ENCODE measurements around the gene MPPED1.

MPPED1 gene

GRCh38 chr22:43426816-43427215 is 15.0 kb downstream of the MPPED1 start:
- in situ Hi-C loops (cut with MboI; ENCODE audit: low sequenced_read_pairs, unreplicated experiment) = no loop called here
- no peak for TF ChIP-seq CTCF (IDR thresholded peaks at IDR 0.05; ENCODE audit: borderline replicate concordance, control extremely low read depth, extremely low read depth, insufficient read depth, missing control alignments)
- DNase-seq (ENCODE audit: low spot score) = no peak

- in situ Hi-C loops (cut with MboI; ENCODE audit: low sequenced_read_pairs, unreplicated experiment) = no loop called here
- TF ChIP-seq CTCF (IDR thresholded peaks at IDR 0.05; ENCODE audit: borderline replicate concordance, control extremely low read depth, extremely low read depth, insufficient read depth, missing control alignments) = no peak
- no peak for DNase-seq (ENCODE audit: low spot score)
These were observed 15.6 kb downstream of the MPPED1 start for GRCh38 chr22:43427296-43428004.

- TF ChIP-seq CTCF (IDR thresholded peaks at IDR 0.05; ENCODE audit: borderline replicate concordance, control extremely low read depth, extremely low read depth, insufficient read depth, missing control alignments) = no peak
- in situ Hi-C loops (cut with MboI; ENCODE audit: low sequenced_read_pairs, unreplicated experiment) = no loop called here
- no peak for DNase-seq (ENCODE audit: low spot score)
These were observed 16.2 kb downstream of the MPPED1 start for GRCh38 chr22:43428005-43428485.

- DNase-seq (ENCODE audit: low spot score) = no peak
- in situ Hi-C loops (cut with MboI; ENCODE audit: low sequenced_read_pairs, unreplicated experiment) = no loop called here
- TF ChIP-seq CTCF (IDR thresholded peaks at IDR 0.05; ENCODE audit: borderline replicate concordance, control extremely low read depth, extremely low read depth, insufficient read depth, missing control alignments) = no peak
These were observed 16.7 kb downstream of the MPPED1 start for GRCh38 chr22:43428521-43428920.

GRCh38 chr22:43429426-43429825 is 17.6 kb downstream of the MPPED1 start:
- DNase-seq (ENCODE audit: low spot score) = no peak
- TF ChIP-seq CTCF (IDR thresholded peaks at IDR 0.05; ENCODE audit: borderline replicate concordance, control extremely low read depth, extremely low read depth, insufficient read depth, missing control alignments) = no peak
- in situ Hi-C loops (cut with MboI; ENCODE audit: low sequenced_read_pairs, unreplicated experiment) = no loop called here

GRCh38 chr22:43431808-43432554 is 20.2 kb downstream of the MPPED1 start:
- no peak for TF ChIP-seq CTCF (IDR thresholded peaks at IDR 0.05; ENCODE audit: borderline replicate concordance, control extremely low read depth, extremely low read depth, insufficient read depth, missing control alignments)
- in situ Hi-C loops (cut with MboI; ENCODE audit: low sequenced_read_pairs, unreplicated experiment) = no loop called here
- no peak for DNase-seq (ENCODE audit: low spot score)
